HG03432 (cell line): ENCODE data around the gene TENM4.
"Not testable (repeated sequence)": the region's sequence is repeated elsewhere in the genome, so short reads cannot be mapped to it uniquely, and the experiment has no call there.

Source experiments
- ATAC-seq: cut with Tn5 transposase; IDR thresholded peaks from one replicate; pipeline ENCODE4 v1.9.1; 2021; ENCODE audit warnings: mild to moderate bottlenecking, moderate library complexity; ENCODE audit not compliant: unreplicated experiment

Gene TENM4

DNA sequence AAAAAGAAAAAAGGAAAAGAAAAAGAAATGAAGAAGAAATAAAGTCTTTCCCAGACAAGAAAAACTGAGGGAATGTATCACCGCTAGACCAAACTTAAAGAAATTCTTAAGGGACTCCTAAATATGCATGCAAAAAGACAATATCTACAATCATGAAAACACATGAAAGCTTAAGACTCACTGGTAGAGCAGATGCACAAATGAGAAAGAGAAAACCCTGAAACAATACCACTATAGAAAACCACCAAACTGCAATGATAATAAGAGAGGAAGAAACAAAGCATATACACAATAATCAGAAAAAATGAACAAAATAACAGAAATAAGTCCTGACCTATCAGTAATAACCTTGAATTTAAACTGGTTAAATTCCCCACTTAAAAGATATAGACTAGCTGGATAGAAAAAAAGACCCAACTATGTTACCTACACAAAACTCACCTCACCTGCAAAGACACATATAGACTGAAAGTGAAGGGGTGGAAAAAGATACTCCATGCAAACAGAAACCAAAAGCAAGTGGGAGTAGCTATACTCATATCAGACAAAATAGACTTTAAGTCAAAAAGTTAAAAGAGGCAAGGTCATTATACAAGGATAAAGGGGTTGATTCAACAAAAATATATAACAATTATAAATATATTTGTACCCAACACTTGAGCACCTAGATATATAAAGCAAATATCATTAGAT lies 804.9 kb downstream of the TENM4 start:
- no peak for ATAC-seq

DNA sequence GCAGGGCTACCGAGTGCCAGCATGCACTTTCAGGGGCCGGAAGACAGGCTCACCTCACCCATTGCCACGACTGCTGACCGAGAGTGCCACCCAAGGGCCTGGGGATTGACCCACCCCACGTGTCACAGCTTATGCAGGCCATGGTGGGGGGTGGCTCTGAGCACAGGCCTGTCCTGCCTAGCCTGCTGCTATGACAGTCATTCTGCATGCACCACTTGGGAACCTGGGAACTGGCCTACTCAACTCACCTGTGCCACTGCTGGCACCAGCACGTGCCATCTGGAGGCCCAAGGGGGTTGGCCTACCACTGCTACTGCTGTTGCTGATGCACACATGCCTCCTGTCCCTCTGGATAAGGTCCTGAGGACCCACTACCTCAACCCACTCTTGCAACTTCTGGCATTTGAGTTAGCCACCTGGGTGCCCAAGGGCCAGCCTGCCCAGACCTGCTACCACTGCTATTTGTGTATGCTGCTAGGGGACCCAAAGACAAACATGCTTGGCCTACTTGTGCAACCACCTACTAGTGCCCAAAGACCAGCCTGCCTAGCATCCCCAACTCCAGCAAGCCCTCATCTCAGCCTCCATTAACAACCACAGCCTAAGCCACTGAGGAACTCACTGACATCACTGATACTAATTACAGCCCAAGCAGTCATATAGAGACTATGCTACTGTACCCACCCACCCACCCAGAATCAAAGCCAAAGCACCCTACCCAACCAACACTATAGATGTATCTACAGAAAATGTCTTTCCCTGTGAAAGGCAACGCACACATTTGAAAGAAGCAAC lies 807.1 kb downstream of the TENM4 start:
- ATAC-seq = no peak

DNA sequence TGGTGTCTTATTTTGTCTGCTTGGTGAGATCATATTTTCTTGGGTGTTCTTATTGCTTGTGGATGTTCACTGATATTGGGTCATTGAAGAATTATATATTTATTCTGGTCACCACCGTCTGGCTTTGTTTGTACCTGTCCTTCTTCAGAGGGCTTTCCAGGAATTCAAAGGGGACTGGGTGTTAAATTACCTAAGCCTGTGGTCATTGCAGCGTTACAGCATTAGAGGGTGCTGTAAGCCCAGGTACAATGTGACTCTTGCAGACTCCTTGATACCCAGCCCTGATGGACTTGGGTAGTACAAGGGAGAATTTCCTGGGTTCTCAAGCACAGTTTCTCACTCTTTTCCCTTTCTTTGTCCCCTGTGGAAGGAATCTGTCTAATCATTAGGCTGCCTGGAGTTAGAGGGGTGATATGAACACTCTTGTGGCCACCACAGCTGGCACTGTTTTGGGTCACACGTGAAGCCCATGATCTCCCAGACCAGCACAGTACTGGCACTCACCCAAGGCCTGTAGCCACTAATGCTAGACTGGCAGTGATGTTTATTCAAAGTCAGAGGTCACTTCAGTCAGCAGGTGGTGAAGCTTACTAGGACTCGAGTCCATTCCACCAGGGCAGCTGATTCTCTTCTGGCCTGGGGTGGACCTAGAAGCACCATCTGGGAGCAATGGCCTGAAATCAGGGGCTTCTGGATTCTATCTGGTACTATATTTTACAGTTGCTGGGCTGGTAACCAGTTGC lies 810.1 kb downstream of the TENM4 start:
- ATAC-seq = no peak

DNA sequence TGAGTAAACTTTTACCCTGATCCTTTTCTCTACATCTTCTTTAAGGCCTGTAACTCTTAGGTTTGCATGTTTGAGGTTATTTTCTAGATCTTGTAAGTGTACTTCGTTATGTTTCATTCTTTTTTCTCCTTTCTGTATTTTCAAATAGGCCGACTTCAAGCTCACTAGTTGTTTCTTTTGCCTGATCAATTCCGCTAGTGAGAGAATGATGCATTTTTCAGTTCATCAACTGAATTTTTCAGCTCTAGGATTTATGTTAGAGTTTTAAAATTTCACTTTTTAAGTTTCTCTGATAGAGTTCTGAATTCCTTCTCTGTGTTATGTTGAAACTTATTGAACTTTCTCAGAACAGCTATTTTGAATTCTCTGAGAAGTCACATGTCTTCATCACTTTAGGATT lies 810.7 kb downstream of the TENM4 start:
- ATAC-seq = no peak

DNA sequence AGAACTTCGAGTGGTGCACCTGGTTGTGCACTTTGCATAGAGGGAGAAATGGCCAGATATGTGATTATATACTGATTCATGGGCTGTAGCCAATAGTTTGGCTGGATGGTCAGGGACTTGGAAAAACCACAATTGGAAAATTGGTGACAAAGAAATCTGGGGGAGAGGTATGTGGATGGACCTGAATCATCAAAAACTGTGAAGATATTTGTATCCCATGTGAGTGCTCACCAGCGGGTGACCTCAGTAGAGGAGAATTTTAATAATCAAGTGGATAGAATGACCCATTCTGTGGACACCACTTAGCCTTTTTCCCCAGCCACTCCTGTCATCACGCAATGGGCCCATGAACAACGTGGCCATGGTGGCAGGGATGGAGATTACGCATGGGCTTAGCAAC lies 818.2 kb downstream of the TENM4 start:
- ATAC-seq = no peak

DNA sequence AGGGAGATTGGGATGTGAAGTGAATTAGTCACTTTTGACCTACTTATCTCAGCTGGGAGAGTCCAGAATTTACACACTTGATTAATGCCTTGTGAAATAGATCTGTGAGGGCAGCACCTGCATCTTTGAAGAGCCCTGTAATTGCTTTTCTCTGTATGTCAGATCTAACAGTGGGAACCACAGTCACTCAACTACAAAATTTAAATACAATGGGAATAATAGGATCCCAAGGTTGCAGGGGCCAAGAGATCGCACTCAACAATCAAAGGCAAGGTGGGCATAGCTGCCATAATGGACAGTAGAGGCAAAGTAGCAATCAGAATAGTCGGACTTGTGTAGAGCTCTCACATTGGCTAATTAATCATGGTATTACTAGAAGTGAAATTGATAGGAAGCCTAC lies 820.7 kb downstream of the TENM4 start:
- ATAC-seq = no peak

DNA sequence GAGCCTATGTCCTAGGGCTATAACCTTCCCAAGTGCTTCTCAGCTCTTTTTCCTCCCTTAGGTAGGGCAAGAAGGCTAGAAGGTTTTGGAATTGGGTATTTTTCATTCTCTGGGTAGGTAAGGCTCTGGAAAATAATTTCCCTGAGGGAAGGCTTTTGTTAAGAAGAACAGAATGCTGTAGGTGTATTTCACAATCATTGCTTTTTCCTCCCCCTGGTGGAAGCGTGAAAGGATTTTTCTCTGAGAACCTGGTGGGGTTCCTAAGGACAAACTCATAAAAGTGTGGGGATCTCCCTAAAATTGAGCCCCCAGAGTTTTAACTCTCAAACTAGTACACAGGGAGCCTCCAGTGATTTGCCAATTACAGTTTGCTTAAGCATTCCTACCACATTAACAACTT lies 825.1 kb downstream of the TENM4 start:
- no peak for ATAC-seq

DNA sequence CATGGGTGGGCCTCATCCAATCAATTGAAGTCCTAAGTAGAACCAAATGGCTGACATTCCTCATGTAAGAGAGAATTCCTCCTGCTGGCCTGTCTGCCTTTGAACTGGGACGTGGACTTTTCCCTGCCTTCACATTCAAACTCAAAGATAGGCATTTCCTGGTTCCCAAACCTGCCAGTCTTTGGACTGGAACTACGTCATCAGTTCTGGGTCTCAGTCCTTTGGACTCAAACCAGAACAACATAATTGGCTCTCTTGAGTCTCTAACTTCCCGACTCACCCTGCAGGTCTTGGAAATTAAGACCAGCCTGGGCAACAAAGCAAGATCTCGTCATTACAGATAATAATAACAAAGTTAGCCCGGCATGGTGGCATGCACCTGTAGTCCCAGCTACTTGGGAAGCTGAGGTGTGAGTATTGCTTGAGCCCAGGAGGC lies 827.4 kb downstream of the TENM4 start:
- ATAC-seq = no peak

DNA sequence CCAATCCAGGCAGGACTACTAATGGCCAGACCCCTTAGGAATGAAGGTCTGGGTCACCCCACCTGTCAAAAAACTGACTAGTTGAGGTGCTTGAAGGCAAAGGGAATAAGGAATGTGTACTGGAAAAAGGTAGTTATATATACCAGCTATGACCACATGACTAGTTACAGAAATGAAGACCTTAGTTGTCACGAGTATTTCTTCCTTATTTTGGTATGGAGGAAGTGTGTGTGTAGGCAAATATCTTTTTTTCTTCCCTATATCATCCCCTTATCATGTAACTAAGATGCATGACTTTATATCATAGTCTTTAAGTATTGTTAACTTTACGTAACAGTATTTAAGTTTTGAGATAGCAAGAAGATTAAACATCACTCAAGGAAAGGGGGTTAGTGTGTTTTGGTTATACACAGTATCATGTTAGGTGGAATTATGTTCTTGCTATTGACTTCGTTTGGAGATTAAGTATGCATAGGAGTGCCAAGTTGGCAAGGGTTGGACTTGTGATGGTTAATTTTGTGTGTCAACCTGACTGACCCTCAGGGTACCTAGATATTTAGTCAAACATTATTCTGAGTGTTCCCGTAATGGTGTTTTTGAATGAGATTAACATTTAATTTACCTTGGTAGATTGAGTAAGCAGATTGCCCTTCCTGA lies 828.0 kb downstream of the TENM4 start:
- ATAC-seq = no peak

DNA sequence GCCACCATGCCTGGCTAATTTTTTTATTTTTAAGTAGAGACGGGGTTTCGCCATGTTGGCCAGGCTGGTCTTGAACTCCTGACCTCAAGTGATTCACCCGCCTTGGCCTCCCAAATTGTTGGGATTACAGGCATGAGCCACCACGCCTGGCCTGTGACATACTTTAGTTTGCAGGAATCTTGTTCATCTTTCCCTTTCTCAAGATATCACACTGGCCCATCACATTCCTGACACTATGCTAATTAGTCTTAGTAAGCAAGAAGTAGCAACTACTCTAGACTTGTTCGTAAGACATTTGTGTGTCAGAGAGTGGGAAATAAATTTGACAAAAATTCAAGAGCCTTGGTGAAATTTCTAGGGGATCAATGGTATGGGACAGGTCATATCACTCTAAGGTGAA lies 831.5 kb downstream of the TENM4 start:
- not testable (repeated sequence) for ATAC-seq

DNA sequence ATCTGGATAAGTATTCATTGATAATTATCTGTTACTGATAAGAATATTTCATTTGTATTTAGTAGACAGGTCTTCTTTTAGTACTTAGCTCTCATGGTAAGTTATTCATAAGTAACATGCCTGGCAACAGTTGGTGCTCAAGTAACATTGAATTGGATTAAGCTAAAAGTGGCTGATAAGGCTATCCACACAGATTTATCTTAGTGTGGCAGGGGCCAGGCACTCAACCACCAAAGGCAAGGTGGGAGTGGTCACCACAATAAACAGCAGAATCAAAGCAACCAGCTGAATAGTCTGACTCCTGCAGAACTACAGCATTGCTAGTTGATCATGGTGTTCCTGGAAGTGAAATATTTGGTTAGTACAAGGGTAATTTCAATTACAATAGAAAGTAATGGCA lies 833.1 kb downstream of the TENM4 start:
- no peak for ATAC-seq

DNA sequence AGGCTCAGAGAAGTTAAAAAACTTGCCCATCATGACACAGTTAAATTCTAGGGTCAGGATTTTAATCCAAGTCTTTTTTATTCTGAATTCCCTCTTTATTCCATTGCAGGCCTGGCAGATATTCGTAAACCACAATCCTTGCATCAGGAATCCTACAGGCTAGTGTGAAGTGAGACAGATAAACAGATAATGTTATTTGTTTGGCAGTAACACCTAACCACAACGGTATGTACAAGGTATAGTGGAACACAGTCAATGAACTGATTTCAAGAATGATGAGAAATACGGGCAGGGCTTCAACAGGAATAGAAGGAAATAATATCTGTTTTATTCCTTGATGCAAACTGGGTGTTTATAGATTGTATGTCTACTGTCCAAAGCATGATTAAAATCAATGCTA lies 834.2 kb downstream of the TENM4 start:
- no peak for ATAC-seq

DNA sequence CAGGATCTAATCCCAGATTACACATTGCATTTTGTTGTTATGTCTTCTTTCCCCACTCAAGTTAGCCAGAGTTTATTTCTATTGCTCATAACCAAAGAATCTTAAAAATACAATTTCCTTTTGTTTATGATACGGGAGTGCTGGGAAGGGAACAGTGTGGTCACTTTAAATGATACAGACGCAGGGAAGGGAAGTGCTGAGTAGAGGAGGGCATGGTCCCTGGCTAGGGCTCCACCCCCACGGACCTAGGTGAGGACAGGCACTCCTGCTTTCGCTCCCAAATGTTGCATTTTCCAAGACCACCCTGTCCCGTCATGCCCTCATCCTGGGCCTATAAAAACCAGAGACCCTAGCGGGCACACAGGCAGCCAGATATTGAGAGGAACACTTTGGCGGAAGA lies 835.5 kb downstream of the TENM4 start:
- ATAC-seq = no peak

DNA sequence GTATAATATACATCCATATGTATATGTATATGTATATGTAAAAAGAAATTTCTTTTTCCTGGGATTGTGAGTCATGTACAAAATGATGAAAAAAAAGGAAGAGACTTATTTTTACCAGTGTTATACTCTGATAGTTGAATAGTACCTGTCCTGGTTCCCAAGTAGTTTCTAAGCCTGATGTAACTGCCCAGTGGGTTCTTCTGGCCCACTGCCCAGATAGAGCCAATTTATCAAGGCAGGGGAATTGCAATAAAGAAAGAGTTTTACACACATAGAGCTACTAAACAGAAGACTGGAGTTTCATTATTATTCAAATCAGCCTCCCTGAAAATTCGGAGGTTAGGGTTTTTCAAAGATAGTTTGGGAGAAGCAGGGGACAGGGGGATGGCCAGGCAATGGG lies 837.0 kb downstream of the TENM4 start:
- no peak for ATAC-seq
